H1 (cell line): ENCODE data around the gene OLFM1. TPM values are rescaled to one million over a fixed set of nuclear protein-coding genes. Genes with fewer than 3 reads are reported as not detected.

Experiments used
- CTCF ChIA-PET: fragments of 300-600 bp; sonication (Branson Sonifier 250); formaldehyde crosslinking; loops from one replicate; lab custom pipeline; 2021; ENCODE audit not compliant: partially characterized antibody; lab: Charles Lee
- POLR2A ChIA-PET: fragments of 300-600 bp; sonication (Branson Sonifier 250); formaldehyde crosslinking; loops from one replicate; lab custom pipeline; 2021; ENCODE audit warnings: inconsistent platforms; ENCODE audit not compliant: partially characterized antibody; lab: Charles Lee
- DNase-seq, 2 experiments: peaks; one replicate each; pipeline versions ENCODE4 v3.0.0 to v3.0.0-alpha.2; 2010 to 2022; ENCODE audit warnings: low spot score in 2 of 2, low read depth in 1 of 2, mixed read lengths in 1 of 2
- FAIRE-seq: peaks from 2 replicates; lab custom pipeline; 2011; peaks lifted over from hg19 to GRCh38; lab: Jason Lieb, UNC
- H2AFZ ChIP-seq: 2 replicates; pipeline ENCODE4 v1.8.1; 2012; ENCODE audit warnings: low read length, inconsistent platforms
- H2AK5ac ChIP-seq: 2 replicates; pipeline ENCODE4 v1.6.1; 2013; ENCODE audit warnings: low read depth, low read length
- H2BK120ac ChIP-seq: replicated peaks from 2 replicates; pipeline ENCODE3; 2013; ENCODE audit warnings: low read depth, low read length, inconsistent platforms
- H2BK12ac ChIP-seq: 2 replicates; pipeline ENCODE4 v1.6.1; 2013; ENCODE audit warnings: low read depth, low read length
- H2BK15ac ChIP-seq: 2 replicates; pipeline ENCODE4 v1.6.1; 2013; ENCODE audit warnings: low read length
- H2BK20ac ChIP-seq: 2 replicates; pipeline ENCODE4 v1.6.1; 2013; ENCODE audit warnings: low read length
- H2BK5ac ChIP-seq: 2 replicates; pipeline ENCODE4 v1.6.1; 2013; ENCODE audit warnings: low read depth, low read length
- H3K14ac ChIP-seq: 2 replicates; pipeline ENCODE4 v1.6.1; 2013; ENCODE audit warnings: inconsistent platforms; ENCODE audit not compliant: insufficient read length
- H3K18ac ChIP-seq: 2 replicates; pipeline ENCODE4 v1.6.1; 2013; ENCODE audit warnings: low read length; ENCODE audit errors: extremely low read depth
- H3K23ac ChIP-seq: 2 replicates; pipeline ENCODE4 v1.6.1; 2013; ENCODE audit warnings: inconsistent platforms; ENCODE audit not compliant: insufficient read length
- H3K23me2 ChIP-seq: 2 replicates; pipeline ENCODE4 v1.6.1; 2013; ENCODE audit warnings: low read depth, low read length
- H3K27ac ChIP-seq: 2 replicates; pipeline ENCODE4 v1.6.1; 2011; ENCODE audit warnings: low read depth, low read length, inconsistent platforms
- H3K27me3 ChIP-seq, 4 experiments: replicated peaks in 1 of 4; 1 replicate in 1 of 4; 2 replicates in 3 of 4; pipeline versions ENCODE4 v1.6.1 to v1.8.1; 2011 to 2013; ENCODE audit warnings: low read length in 3 of 4, mild to moderate bottlenecking in 3 of 4, inconsistent platforms in 2 of 4, mixed read lengths in 2 of 4, moderate library complexity in 1 of 4; ENCODE audit not compliant: control insufficient read depth in 3 of 4, insufficient read depth in 3 of 4; ENCODE audit errors: extremely low read depth in 1 of 4
- H3K36me3 ChIP-seq, 4 experiments: 2 replicates each; pipeline versions ENCODE4 v1.6.1 to v1.8.1; 2011 to 2013; ENCODE audit warnings: mild to moderate bottlenecking in 4 of 4, low read length in 3 of 4, moderate library complexity in 2 of 4, control low read depth in 1 of 4, inconsistent platforms in 1 of 4; ENCODE audit not compliant: insufficient read depth in 4 of 4, control insufficient read depth in 2 of 4
- H3K4ac ChIP-seq: replicated peaks from 2 replicates; pipeline ENCODE3; 2013; ENCODE audit warnings: low read length, low read depth, mixed read lengths, inconsistent platforms; ENCODE audit not compliant: insufficient read length
- H3K4me1 ChIP-seq, 4 experiments: replicated peaks in 1 of 4; 1 replicate in 1 of 4; 2 replicates in 3 of 4; pipeline versions ENCODE4 v1.6.1 to v1.8.1; 2011 to 2013; ENCODE audit warnings: low read length in 3 of 4, inconsistent platforms in 2 of 4, mixed read lengths in 1 of 4; ENCODE audit not compliant: insufficient read depth in 4 of 4, control insufficient read depth in 3 of 4
- H3K4me2 ChIP-seq, 2 experiments: 2 replicates each; pipeline versions ENCODE4 v1.6.1 to v1.8.1; 2011 to 2013; ENCODE audit warnings: low read depth in 2 of 2, low read length in 2 of 2, control low read depth in 1 of 2, inconsistent platforms in 1 of 2, mild to moderate bottlenecking in 1 of 2; ENCODE audit not compliant: insufficient read depth in 1 of 2
- H3K4me3 ChIP-seq, 4 experiments: fragments of 200-600, 300-600 bp in 1 of 4; sonication (generic), shearing (Covaris generic), sonication (Bioruptor Twin) in 1 of 4; 2 replicates each; pipeline versions ENCODE4 v1.5.1 to v1.8.1; 2011 to 2016; ENCODE audit warnings: low read length in 4 of 4, low read depth in 3 of 4, control low read depth in 2 of 4, inconsistent platforms in 2 of 4, mild to moderate bottlenecking in 2 of 4, mixed read lengths in 1 of 4, moderate library complexity in 1 of 4; ENCODE audit not compliant: insufficient read depth in 2 of 4; ENCODE audit errors: extremely low read depth in 1 of 4
- H3K56ac ChIP-seq: replicated peaks from 2 replicates; pipeline ENCODE3; 2013; ENCODE audit warnings: low read depth, mild to moderate bottlenecking, mixed read lengths, low read length, inconsistent platforms; ENCODE audit not compliant: insufficient read length
- H3K79me1 ChIP-seq: 2 replicates; pipeline ENCODE4 v1.6.1; 2013; ENCODE audit warnings: low read depth, low read length, control low read depth
- H3K79me2 ChIP-seq, 2 experiments: 2 replicates each; pipeline versions ENCODE4 v1.6.1 to v1.8.1; 2012 to 2013; ENCODE audit warnings: low read length in 2 of 2, mild to moderate bottlenecking in 2 of 2, inconsistent platforms in 1 of 2; ENCODE audit not compliant: insufficient read depth in 2 of 2, control insufficient read depth in 1 of 2
- H3K9ac ChIP-seq, 4 experiments: replicated peaks in 1 of 4; 1 replicate in 1 of 4; 2 replicates in 3 of 4; pipeline versions ENCODE4 v1.6.1 to v1.8.1; 2011 to 2013; ENCODE audit warnings: low read depth in 3 of 4, low read length in 3 of 4, control low read depth in 2 of 4, mild to moderate bottlenecking in 2 of 4, moderate library complexity in 2 of 4, inconsistent platforms in 1 of 4; ENCODE audit errors: extremely low read depth in 1 of 4
- H3K9me3 ChIP-seq, 2 experiments: 2 replicates each; pipeline versions ENCODE4 v1.6.1 to v1.8.1; 2012 to 2013; ENCODE audit warnings: mild to moderate bottlenecking in 2 of 2, moderate library complexity in 2 of 2, control low read depth in 1 of 2, inconsistent platforms in 1 of 2, low read depth in 1 of 2, low read length in 1 of 2, mixed read lengths in 1 of 2; ENCODE audit not compliant: insufficient read depth in 2 of 2
- H4K20me1 ChIP-seq, 2 experiments: replicated peaks in 1 of 2; 2 replicates each; pipeline versions ENCODE3 to v1.8.1; 2011 to 2013; ENCODE audit warnings: inconsistent platforms in 2 of 2, low read length in 2 of 2, mild to moderate bottlenecking in 1 of 2; ENCODE audit not compliant: insufficient read depth in 2 of 2, control insufficient read depth in 1 of 2
- H4K5ac ChIP-seq: 2 replicates; pipeline ENCODE4 v1.6.1; 2013; ENCODE audit warnings: low read length, low read depth, mixed read lengths, inconsistent platforms; ENCODE audit not compliant: insufficient read length
- H4K8ac ChIP-seq: 2 replicates; pipeline ENCODE4 v1.8.0; 2013; ENCODE audit warnings: mild to moderate bottlenecking, moderate library complexity, low read length, inconsistent platforms; ENCODE audit not compliant: insufficient read depth; ENCODE audit errors: extremely low read depth
- H4K91ac ChIP-seq: replicated peaks from 2 replicates; pipeline ENCODE3; 2013; ENCODE audit warnings: low read length, mixed read lengths, inconsistent platforms; ENCODE audit not compliant: insufficient read length
- E2F6 ChIP-seq: IDR thresholded peaks from 2 replicates; pipeline ENCODE4 v1.6.1; 2012; ENCODE audit warnings: inconsistent platforms
- HDAC6 ChIP-seq: IDR thresholded peaks from one replicate; pipeline ENCODE4 v1.7.1; 2012; ENCODE audit warnings: low read depth, mild to moderate bottlenecking, inconsistent platforms, low read length, moderate library complexity
- WGBS, 2 experiments: shearing (Covaris generic) in 1 of 2; methylation state at CpG; one replicate each; pipeline versions ENCODE4 v1.1.6 to v1.1.7; 2013 to 2015; ENCODE audit warnings: low lambda C conversion rate in 2 of 2, mixed read lengths in 2 of 2, inconsistent platforms in 1 of 2, low coverage in 1 of 2, missing lambda C conversion rate in 1 of 2; ENCODE audit not compliant: insufficient replicate concordance in 2 of 2, insufficient coverage in 1 of 2, insufficient read length in 1 of 2; ENCODE audit errors: extremely low coverage in 1 of 2, missing lambda C conversion rate in 1 of 2; 5-methylcytosine and 5-hydroxymethylcytosine counted together
- polyA plus RNA-seq, 7 experiments: library from polyadenylated mRNA; depleted of rRNA in 3 of 7; stranded (reverse) in 5 of 7; unstranded in 2 of 7; fragments of >200 nt in 5 of 7; fragments of 200-250 nt in 2 of 7; gene quantifications; 1 replicate in 5 of 7; 2 replicates in 1 of 7; 4 replicates in 1 of 7; pipeline versions ENCODE4 v1.2.1 to v1.2.3, GENCODE V29; 2011 to 2013; ENCODE audit warnings: missing spikeins in 2 of 7, mixed read lengths in 2 of 7
- total RNA-seq: library from RNA; stranded (reverse); fragmentation: NEBNext Ultra II Directional; extraction: Animal tissue kit (Norgen Biotek cat#: 25700); gene quantifications from 2 replicates; pipeline ENCODE4 v1.2.1, GENCODE V29; 2021

Gene OLFM1
- total and polyA plus RNA-seq, 2 of the 8 experiments (the other 6 are each of a cell fraction or from before 2014, with no cell fraction given): 53.0 to 53.4 TPM

GRCh38 chr9:135091545-135091944 lies 4.1 kb downstream of the OLFM1 start:
- no peak for FAIRE-seq

More at GRCh38 chr9:135091545-135091944, 4.1 kb downstream of the OLFM1 start:
- H2BK12ac ChIP-seq: peak overlapping the region; percentile 69; the same call in 1 of the 2 replicates
- H3K79me1 ChIP-seq: peaks cover 12% of the 10 kb centered on the region
- H3K4ac ChIP-seq: no peak overlapping the region
- peaks cover 0 to 11% (median 7%) of the 10 kb centered on the region in 4 experiments; a peak in 6 of 7 replicates for H3K4me1 ChIP-seq
- WGBS, 2 experiments: 86% methylated on average over 1 of the region's 1 CpG; no CpG with 5 or more reads in 1 of the 2 experiments
- H3K9ac ChIP-seq: no peak overlapping the region
- peak overlapping the region; percentile 59 for H3K56ac ChIP-seq
- H2BK15ac ChIP-seq: no peak overlapping the region
- H3K4me3 ChIP-seq: no peak overlapping the region
- H4K8ac ChIP-seq: no peak overlapping the region
- H2BK120ac ChIP-seq: no peak overlapping the region
- TF ChIP-seq HDAC6 (no peak), E2F6 (no peak)
- no peak overlapping the region for H4K5ac ChIP-seq
- no peak overlapping the region for H3K18ac ChIP-seq
- peaks cover 0 to 17% (median 12%) of the 10 kb centered on the region in 4 experiments; a peak in 5 of 7 replicates for H3K27me3 ChIP-seq
- no peak overlapping the region for H4K91ac ChIP-seq
- ChIA-PET POLR2A (no interaction called here), CTCF (interaction anchor here (1.0 kb wide), 1 partner anchor 139 kb away, joined by 3 read pairs; no protein-coding TSS in a partner anchor)
- H4K20me1 ChIP-seq: peaks cover 20 to 29% of the 10 kb centered on the region in 2 experiments
- H2BK5ac ChIP-seq: peak overlapping the region; percentile 9; the same call in 1 of the 2 replicates
- peaks cover 0 to 21% (median 16%) of the 10 kb centered on the region in 4 experiments; a peak in 4 of 8 replicates for H3K36me3 ChIP-seq
- no peak overlapping the region for H3K23ac ChIP-seq
- peak overlapping the region; percentile 78; the same call in 1 of the 2 replicates for H2AK5ac ChIP-seq
- H2AFZ ChIP-seq: no peak overlapping the region
- H3K27ac ChIP-seq: no peak overlapping the region
- no peak overlapping the region for H3K14ac ChIP-seq
- DNase-seq: no peak
- peaks cover 25% of the 10 kb centered on the region for H3K23me2 ChIP-seq
- H3K79me2 ChIP-seq: peaks cover 3 to 9% of the 10 kb centered on the region in 2 experiments; a peak in 3 of 4 replicates
- no peak overlapping the region for H3K4me2 ChIP-seq
- no peak overlapping the region for H2BK20ac ChIP-seq
- no peaks in the 10 kb centered on the region for H3K9me3 ChIP-seq
